Neural cell (in vitro differentiated cells): Measurements from ENCODE around the gene TIAM2. TPM values are rescaled to one million over a fixed set of nuclear protein-coding genes. Genes with fewer than 3 reads are reported as not detected.

Source experiments
- H2AFZ ChIP-seq: fragments of 200-600, 300-800 bp; sonication (generic), shearing (Covaris generic); 2 replicates; pipeline ENCODE4 v1.6.0; 2014; ENCODE audit warnings: low read depth, mild to moderate bottlenecking, antibody characterized with exemption, low read length, moderate library complexity
- H3F3A ChIP-seq: fragments of 200-600 bp; shearing (Covaris generic); 2 replicates; pipeline ENCODE4 v1.6.1; 2016; ENCODE audit warnings: mild to moderate bottlenecking, moderate library complexity, mixed read lengths, antibody characterized with exemption, low read length; ENCODE audit not compliant: insufficient read depth, poor library complexity, severe bottlenecking
- H3K27ac ChIP-seq: fragments of 200-600, 300-800 bp; sonication (generic), shearing (Covaris generic); 2 replicates; pipeline ENCODE4 v1.5.1; 2014; ENCODE audit warnings: mild to moderate bottlenecking, low read length, moderate library complexity
- H3K27me3 ChIP-seq: fragments of 300-800, 200-600 bp; sonication (generic), shearing (Covaris generic); 2 replicates; pipeline ENCODE4 v1.6.0; 2014; ENCODE audit warnings: mild to moderate bottlenecking, low read depth, low read length, moderate library complexity; ENCODE audit not compliant: insufficient read depth
- H3K36me3 ChIP-seq: fragments of 300-800, 200-600 bp; sonication (generic), shearing (Covaris generic); 2 replicates; pipeline ENCODE4 v1.5.1; 2014; ENCODE audit warnings: mild to moderate bottlenecking, antibody characterized with exemption, low read length, moderate library complexity; ENCODE audit not compliant: insufficient read depth
- H3K4me2 ChIP-seq: fragments of 300-800, 200-600 bp; sonication (generic), shearing (Covaris generic); 2 replicates; pipeline ENCODE4 v1.6.0; 2014; ENCODE audit warnings: mild to moderate bottlenecking, low read length
- H3K4me3 ChIP-seq: fragments of 300-800, 200-600 bp; sonication (generic), shearing (Covaris generic); 2 replicates; pipeline ENCODE4 v1.5.1; 2014; ENCODE audit warnings: mild to moderate bottlenecking, low read length, moderate library complexity
- H3K79me2 ChIP-seq: fragments of 200-600 bp; shearing (Covaris generic); replicated peaks from 2 replicates; pipeline ENCODE4 v1.6.0; 2014; ENCODE audit warnings: mild to moderate bottlenecking, low read length, moderate library complexity; ENCODE audit not compliant: insufficient read depth
- H3K9ac ChIP-seq: fragments of 300-800, 200-600 bp; sonication (generic), shearing (Covaris generic); 2 replicates; pipeline ENCODE4 v1.6.1; 2016; ENCODE audit warnings: mild to moderate bottlenecking, low read length, mixed read lengths
- H3K9me2 ChIP-seq: fragments of 200-600 bp; shearing (Covaris generic); 2 replicates; pipeline ENCODE4 v1.6.1; 2016; ENCODE audit warnings: mild to moderate bottlenecking, low read length, mixed read lengths; ENCODE audit not compliant: insufficient read depth
- H3K9me3 ChIP-seq: fragments of 200-600, 300-800 bp; sonication (generic), shearing (Covaris generic); 2 replicates; pipeline ENCODE4 v1.6.1; 2016; ENCODE audit warnings: mild to moderate bottlenecking, mixed run types, low read length, moderate library complexity, mixed read lengths
- H4K20me1 ChIP-seq: fragments of 200-600 bp; shearing (Covaris generic); 2 replicates; pipeline ENCODE4 v1.6.1; 2016; ENCODE audit warnings: mild to moderate bottlenecking, mixed run types; ENCODE audit not compliant: insufficient read depth
- CTCF ChIP-seq: fragments of 450-650 bp; IDR thresholded peaks from 2 replicates; pipeline ENCODE4 v1.5.1; 2014; ENCODE audit warnings: antibody characterized with exemption, mild to moderate bottlenecking, moderate library complexity; ENCODE audit not compliant: poor library complexity, severe bottlenecking
- EP300 ChIP-seq: fragments of 450-650 bp; conservative IDR thresholded peaks from 2 replicates; pipeline ENCODE4 v1.6.1; 2014; ENCODE audit warnings: antibody characterized with exemption, mild to moderate bottlenecking, moderate library complexity; ENCODE audit not compliant: poor library complexity, severe bottlenecking
- EZH2 ChIP-seq: fragments of 200-600, 300-800 bp; shearing (Covaris generic), sonication (generic); IDR thresholded peaks from 2 replicates; pipeline ENCODE4 v1.6.1; 2014; ENCODE audit warnings: antibody characterized with exemption, low read length, borderline replicate concordance, mild to moderate bottlenecking; ENCODE audit not compliant: insufficient read depth, poor library complexity, severe bottlenecking
- MXI1 ChIP-seq: fragments of 450-650 bp; conservative IDR thresholded peaks from 2 replicates; pipeline ENCODE4 v1.6.1; 2014; ENCODE audit warnings: antibody characterized with exemption, mild to moderate bottlenecking; ENCODE audit not compliant: poor library complexity, severe bottlenecking
- POLR2AphosphoS5 ChIP-seq: IDR thresholded peaks from 2 replicates; pipeline ENCODE4 v1.6.1; 2012
- RAD21 ChIP-seq: fragments of 450-650 bp; conservative IDR thresholded peaks from 2 replicates; pipeline ENCODE4 v1.6.1; 2014; ENCODE audit warnings: antibody characterized with exemption, mild to moderate bottlenecking, moderate library complexity
- REST ChIP-seq: IDR thresholded peaks from 2 replicates; pipeline ENCODE4 v1.6.1; 2012; ENCODE audit warnings: borderline replicate concordance
- SMC3 ChIP-seq: fragments of 450-650 bp; conservative IDR thresholded peaks from 2 replicates; pipeline ENCODE4 v1.6.1; 2014; ENCODE audit warnings: antibody characterized with exemption, mild to moderate bottlenecking, moderate library complexity; ENCODE audit not compliant: poor library complexity
- TAF1 ChIP-seq: IDR thresholded peaks from 2 replicates; pipeline ENCODE4 v1.6.1; 2012; ENCODE audit warnings: low read depth
- polyA plus RNA-seq: library from polyadenylated mRNA; depleted of rRNA; stranded (reverse); fragments of >200 nt; gene quantifications from 2 replicates; pipeline ENCODE4 v1.2.3, GENCODE V29; 2014

TIAM2 gene
- polyA plus RNA-seq, 1 donor from 2014 or later = 73.3 TPM

- no peak for TF ChIP-seq EP300
- TF ChIP-seq SMC3 = no peak
Measured at GRCh38 chr6:155240905-155241600, 245.9 kb downstream of the TIAM2 start (continued).

- no peaks in the 10 kb centered on the region for H3K9me3 ChIP-seq
- no peaks in the 10 kb centered on the region for H3F3A ChIP-seq
- H3K9me2 ChIP-seq = no peaks in the 10 kb centered on the region
- no peak overlapping the region for H2AFZ ChIP-seq
- H3K27ac ChIP-seq = no peak overlapping the region
- TF ChIP-seq MXI1 (no peak), REST (no peak), EP300 (no peak), TAF1 (no peak), POLR2AphosphoS5 (no peak), RAD21 (no peak), SMC3 (no peak), CTCF (no peak), EZH2 (no peak)
- no peaks in the 10 kb centered on the region for H4K20me1 ChIP-seq
- no peak overlapping the region for H3K4me2 ChIP-seq
- no peak overlapping the region for H3K4me3 ChIP-seq
- H3K27me3 ChIP-seq = no peaks in the 10 kb centered on the region
- no peaks in the 10 kb centered on the region for H3K79me2 ChIP-seq
- peaks cover 14% of the 10 kb centered on the region for H3K36me3 ChIP-seq
- H3K9ac ChIP-seq = no peak overlapping the region
Measured at GRCh38 chr6:155241966-155242365, 246.9 kb downstream of the TIAM2 start.

- no peak overlapping the region for H2AFZ ChIP-seq
- no peak for TF ChIP-seq EP300
- no peak overlapping the region for H3K4me2 ChIP-seq
- no peaks in the 10 kb centered on the region for H3K27me3 ChIP-seq
- H4K20me1 ChIP-seq = no peaks in the 10 kb centered on the region
- H3K4me3 ChIP-seq = no peak overlapping the region
- H3K27ac ChIP-seq = no peak overlapping the region
- no peaks in the 10 kb centered on the region for H3F3A ChIP-seq
- H3K9me3 ChIP-seq = no peaks in the 10 kb centered on the region
- H3K9ac ChIP-seq = no peak overlapping the region
- no peaks in the 10 kb centered on the region for H3K9me2 ChIP-seq
- no peaks in the 10 kb centered on the region for H3K79me2 ChIP-seq
- peaks cover 8% of the 10 kb centered on the region for H3K36me3 ChIP-seq
Measured at GRCh38 chr6:155244434-155244833, 249.3 kb downstream of the TIAM2 start.
